ENCODE measurements around the gene EMID1.

The EMID1 gene

DNA sequence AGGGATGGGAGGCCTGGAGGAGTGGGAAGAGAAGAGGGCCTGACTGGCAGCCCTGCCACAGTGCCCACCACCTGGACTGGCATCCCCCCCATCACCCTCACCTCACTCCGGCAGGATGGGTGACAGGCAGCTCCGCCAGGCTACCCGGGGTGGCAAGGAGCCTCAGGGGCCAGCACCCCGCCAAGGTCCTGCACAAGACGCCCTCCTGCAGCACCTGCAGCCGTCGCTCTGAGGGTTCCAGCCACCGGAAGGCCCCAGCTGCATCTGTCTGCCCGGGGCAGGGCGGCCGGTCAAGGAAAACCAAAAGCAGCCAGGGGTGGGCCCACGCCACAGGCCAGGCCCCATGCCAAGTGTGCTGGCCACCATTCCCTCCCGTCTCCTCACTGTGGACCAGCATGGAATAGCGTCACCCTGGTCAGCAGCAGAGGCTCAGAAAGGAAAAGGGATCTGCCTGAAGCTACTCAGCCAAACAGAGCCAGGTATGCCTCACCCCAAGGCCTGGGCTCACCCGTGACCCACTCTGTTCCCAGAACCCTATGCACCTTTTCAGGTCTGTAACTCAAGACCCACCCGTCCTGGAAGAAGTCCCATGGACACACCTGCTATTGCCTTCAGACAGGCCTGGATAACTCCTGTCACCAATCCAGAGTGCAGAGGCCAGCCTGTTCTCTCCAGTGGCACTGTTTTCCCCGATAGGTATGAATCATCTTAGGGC, 55.1 kb downstream of the EMID1 start:
- DNase-seq = no peak

DNA sequence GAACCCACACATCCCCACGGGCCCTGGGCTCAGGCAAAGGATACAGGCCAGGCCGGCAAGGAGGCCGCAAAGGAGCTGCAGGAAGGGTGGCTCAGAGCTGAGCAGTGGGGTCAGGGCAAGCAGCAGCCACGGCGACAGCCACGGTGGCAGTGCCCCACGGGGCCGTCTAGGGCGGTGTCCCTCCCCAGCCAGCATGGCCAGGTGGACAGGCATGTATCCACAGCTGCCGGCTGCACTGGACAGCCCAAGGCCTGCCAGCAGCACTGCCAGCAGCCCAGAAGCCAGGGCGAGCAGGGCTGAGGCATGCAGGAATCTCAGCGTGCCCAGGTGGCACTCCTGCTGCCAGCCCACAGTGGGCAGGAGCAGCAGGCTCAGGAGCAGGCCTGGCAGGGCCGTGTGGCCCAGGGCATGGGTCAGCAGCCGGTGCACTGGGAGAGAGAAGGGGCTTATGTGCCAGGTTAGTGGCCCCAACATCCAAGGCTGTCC, 58.1 kb downstream of the EMID1 start:
- no peak for DNase-seq

DNA sequence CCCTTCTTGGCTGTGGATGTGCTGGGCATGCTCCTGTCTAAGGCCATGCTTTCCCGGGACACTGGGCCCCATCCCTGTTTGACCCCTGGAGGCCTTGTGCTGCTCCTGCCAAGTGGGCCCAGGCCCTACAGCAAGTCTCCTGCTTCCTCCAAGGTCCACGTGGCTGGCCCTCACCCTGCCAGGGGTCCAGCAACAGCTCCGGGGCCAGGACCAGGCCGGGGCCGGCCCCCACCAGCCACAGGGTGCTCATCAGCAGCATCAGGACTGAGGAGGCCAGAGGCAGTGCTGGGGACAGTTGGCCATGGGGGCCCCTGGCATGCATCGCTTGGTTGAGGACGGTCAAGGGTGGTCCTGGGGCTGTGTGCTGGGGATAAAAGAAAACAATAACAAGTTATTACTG, 59.6 kb downstream of the EMID1 start:
- DNase-seq = no peak

GRCh38 chr22:29265929-29266328, 60.2 kb downstream of the EMID1 start:
- DNase-seq = no peak

DNA sequence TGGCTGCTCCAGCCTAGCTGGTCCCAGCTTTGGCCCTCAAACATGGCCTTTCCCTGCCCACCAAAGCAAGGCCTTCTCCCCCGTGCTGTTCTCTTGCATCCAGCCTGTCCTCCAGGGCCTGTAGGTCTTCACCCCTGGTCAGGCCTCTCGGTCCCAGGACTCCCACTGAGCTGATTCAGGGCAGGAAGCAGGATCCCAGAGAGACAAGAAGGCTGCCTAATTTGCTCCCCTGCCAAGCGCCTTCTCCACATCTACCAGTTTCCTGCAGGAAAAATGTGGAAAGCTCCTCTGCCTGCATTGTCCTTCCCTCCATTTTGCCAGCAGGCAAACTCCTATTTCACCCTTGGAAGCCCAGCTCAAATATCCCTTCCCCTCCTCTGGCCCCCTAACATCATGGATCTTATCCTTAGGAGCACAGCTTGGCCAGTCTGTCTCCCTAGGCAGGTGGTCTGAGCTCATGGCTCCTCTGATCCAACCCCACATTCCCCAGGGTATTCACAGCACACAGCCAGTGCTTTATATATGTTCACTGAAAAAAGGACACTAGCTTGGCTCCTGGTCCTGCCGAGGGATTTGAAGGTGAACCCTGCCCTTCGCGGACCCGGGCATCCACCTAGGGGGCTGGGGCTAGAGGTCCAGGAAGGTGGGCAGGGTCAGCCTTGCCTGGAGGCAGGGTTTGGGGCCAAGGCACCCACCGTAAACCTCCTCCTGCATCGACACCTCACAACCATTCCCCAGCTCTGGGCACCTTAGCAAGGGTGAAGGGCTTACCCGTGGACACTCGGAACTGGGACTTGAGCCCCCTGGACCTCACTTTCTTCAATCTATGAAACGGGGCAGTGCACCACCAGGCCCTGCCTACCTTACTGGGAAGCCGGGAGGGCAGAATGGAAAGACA, 61.1 kb downstream of the EMID1 start:
- no peak for DNase-seq

- DNase-seq = no peak
Measured at GRCh38 chr22:29267462-29267857, 61.8 kb downstream of the EMID1 start.

DNA sequence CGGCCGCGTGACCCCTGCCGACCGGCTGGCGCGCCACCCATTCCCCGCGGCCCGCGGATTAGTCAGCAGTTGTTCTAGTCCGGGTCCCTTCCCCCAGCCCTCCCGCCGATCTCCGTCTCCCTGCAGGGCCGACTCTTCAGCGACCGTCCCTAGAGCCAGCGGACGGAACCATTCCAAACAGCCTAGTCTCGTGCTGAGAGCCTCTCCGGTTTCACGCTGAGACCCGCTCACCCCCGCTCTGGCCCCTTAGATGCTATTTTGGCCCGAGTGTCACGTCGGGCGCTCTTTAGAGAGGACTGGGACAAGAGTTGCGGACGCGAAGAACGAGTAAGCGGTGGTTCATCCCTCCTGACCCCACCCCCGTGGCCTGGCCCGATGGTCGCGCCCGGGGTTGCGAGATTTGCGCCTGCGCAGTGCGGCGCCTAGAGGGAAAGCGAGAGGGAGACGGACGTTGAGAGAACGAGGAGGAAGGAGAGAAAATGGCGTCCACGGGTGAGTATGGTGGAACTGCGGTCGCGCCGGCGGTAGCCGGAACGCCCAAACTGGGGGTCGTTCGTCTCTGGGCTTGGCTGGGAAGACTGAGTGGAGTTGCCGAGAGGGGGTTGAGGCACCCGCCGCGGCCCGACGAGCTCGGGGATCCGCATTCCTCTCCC, 62.3 kb downstream of the EMID1 start, which contains the start of the genes EWSR1 and RHBDD3:
Gene EWSR1 (plus strand): TSS at position 411 of the 653 bp plus-strand sequence. CDS start 69 bp downstream, at position 480.
Gene RHBDD3 (minus strand): TSS at position 124 of the 653 bp plus-strand sequence. CDS start 2,355 bp downstream, outside the sequence.
- DNase-seq = peak; percentile 90

- peak; percentile 25 for DNase-seq
Measured at GRCh38 chr22:29268511-29269229, 63.0 kb downstream of the EMID1 start.

DNA sequence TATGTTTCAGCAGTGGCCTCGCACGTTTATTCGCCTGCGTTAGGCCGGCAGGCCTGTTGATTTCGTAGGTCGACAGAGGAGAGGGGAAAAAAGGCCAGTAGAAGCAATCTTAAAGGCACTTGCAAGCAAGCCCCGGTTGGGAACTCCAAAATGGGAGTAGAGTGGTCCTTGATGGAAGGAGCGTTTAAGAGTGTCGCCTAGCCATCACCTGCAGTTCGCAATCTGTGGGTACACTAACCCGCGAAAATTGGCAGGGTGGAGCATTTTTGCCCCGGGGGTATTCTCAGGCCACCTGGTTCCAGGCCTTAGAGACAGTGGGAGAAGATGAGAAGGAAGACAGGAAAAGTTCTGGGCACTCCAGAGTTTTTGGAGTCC, 63.5 kb downstream of the EMID1 start:
- DNase-seq = no peak

- DNase-seq = no peak
Measured at GRCh38 chr22:29269731-29270474, 64.2 kb downstream of the EMID1 start.

DNA sequence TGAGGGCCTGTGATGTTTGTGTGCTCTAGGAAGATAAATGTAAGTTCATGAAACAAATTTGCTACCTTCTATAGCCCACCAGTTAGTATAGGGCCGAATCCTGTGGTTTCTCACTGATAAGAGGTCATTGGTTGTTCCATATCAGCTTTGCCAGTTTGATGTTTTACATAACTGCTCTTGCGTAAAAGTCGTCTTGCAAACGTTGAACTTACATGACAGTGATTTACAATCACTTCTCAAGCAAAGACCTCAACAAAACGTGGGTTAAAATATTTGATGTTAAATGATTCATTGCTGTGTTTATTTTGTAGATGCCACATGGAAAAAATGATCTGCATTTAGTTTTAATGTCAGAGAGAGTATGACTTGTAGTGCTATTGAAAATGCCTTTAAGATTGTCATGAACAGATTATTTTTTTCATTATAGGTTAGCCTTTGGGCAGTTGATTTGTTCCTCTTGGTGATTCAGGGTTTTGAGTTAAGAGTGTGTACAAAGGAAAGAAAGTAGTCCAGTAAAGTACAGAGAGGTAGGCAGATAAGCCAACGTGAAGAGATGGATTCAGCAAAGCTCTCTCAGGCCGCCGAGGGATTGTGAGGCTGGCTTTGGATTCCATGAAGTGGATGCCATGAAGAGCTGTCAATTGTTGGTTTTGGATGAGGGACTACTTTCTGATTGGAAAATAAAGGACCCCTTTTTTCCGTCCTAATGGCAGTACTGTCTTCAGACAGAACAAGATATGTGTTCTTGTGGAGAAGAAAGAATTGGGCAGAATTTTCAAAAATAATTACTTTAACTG, 65.0 kb downstream of the EMID1 start:
- DNase-seq = no peak

- DNase-seq = no peak
Measured at GRCh38 chr22:29272624-29273023, 66.9 kb downstream of the EMID1 start.

DNA sequence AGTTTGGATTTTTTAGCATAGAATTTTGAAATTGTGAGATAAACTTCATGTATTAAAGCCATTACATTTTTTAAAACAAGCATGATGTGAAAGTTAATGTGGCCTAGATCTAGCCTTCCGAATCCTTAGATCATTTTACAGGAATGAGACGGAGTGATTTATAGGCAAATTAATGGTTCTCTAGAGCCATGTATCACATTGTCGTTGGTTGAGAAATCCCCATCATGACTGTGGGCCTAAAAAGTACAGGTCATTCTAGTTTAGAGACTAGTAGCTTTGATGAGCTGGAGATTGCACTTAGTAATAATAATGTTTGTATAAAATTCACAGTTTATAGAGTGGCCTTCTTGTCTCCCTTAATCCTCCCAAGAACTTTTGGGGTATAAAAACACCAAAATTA, 69.5 kb downstream of the EMID1 start:
- DNase-seq = no peak

- DNase-seq = no peak
Measured at GRCh38 chr22:29275819-29276565, 70.3 kb downstream of the EMID1 start.

DNA sequence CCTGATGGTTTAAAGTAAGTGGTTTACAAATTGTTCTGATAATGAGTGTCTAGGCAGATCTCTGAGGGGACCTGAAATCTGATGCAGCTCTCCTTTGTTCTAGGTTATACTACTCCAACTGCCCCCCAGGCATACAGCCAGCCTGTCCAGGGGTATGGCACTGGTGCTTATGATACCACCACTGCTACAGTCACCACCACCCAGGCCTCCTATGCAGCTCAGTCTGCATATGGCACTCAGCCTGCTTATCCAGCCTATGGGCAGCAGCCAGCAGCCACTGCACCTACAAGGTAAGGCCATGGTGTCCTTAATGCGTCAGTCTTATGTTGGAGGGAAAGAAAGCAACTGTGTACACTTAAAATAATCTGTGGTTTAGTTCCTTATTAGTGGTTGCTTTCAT, 72.2 kb downstream of the EMID1 start:
- DNase-seq = no peak

GRCh38 chr22:29284196-29284595, 78.5 kb downstream of the EMID1 start:
- DNase-seq = no peak

DNA sequence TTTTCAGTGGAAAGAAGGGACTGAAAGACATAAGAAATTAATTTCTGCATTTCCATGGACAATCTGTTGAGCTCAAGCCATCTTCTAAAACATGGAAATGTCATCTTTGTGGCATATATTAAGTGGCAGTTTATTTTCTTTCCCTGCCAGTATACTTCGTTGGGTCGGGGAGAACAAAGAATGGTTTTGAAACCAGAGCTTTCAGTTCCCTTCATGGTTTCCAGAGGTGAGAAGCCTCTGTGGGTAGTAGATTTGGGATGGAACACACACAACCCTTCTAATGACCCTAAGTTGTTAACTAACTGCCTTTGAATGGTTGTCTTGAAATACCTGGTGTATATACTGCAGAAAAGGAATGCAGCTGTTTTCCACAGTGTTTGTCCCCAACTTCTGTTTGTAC, 83.1 kb downstream of the EMID1 start:
- no peak for DNase-seq

- no peak for DNase-seq
Measured at GRCh38 chr22:29290061-29290460, 84.4 kb downstream of the EMID1 start.

- no peak for DNase-seq
Measured at GRCh38 chr22:29291215-29291614, 85.5 kb downstream of the EMID1 start.

- no peak for DNase-seq
Measured at GRCh38 chr22:29292379-29292778, 86.7 kb downstream of the EMID1 start.

Measured in NCI-H2029 (cell line).